Suprapubic skin (tissue), 4 donors: ENCODE measurements around the gene MET. TPM values are rescaled to one million over a fixed set of nuclear protein-coding genes. Genes with fewer than 3 reads are reported as not detected.

Experiments
- DNase-seq, 2 donors: peaks; one replicate each; pipeline ENCODE4 v3.0.0-alpha.2; 2019; ENCODE audit warnings: low spot score in 2 of 2
- H3K27ac ChIP-seq: fragments of 200-600 bp; sonication (generic); one replicate; pipeline ENCODE4 v1.5.1; 2019
- H3K27me3 ChIP-seq: fragments of 200-600 bp; sonication (generic); one replicate; pipeline ENCODE4 v1.5.1; 2019
- H3K36me3 ChIP-seq: fragments of 200-600 bp; sonication (generic); one replicate; pipeline ENCODE4 v1.5.1; 2019
- H3K4me1 ChIP-seq: fragments of 200-600 bp; sonication (generic); one replicate; pipeline ENCODE4 v1.5.1; 2019
- H3K4me3 ChIP-seq: fragments of 200-600 bp; sonication (generic); one replicate; pipeline ENCODE4 v1.5.1; 2019; ENCODE audit warnings: mild to moderate bottlenecking
- H3K9me3 ChIP-seq: fragments of 200-600 bp; sonication (generic); one replicate; pipeline ENCODE4 v1.5.1; 2019
- CTCF ChIP-seq, 2 donors: fragments of 200-600 bp in 1 of 2; fragments of 450-650 bp in 1 of 2; sonication (generic) in 1 of 2; IDR thresholded peaks; one replicate each; pipeline ENCODE4 v1.5.1; 2016 to 2019; ENCODE audit warnings: antibody characterized with exemption in 2 of 2, mild to moderate bottlenecking in 1 of 2, moderate library complexity in 1 of 2
- EP300 ChIP-seq: sonication (generic); formaldehyde crosslinking; IDR thresholded peaks from one replicate; pipeline ENCODE4 v1.6.1; 2017; ENCODE audit warnings: antibody characterized with exemption
- POLR2A ChIP-seq, 2 donors: fragments of 450-650 bp; IDR thresholded peaks; one replicate each; pipeline ENCODE4 v1.6.1; 2017; ENCODE audit warnings: antibody characterized with exemption in 2 of 2, mild to moderate bottlenecking in 2 of 2, moderate library complexity in 2 of 2
- POLR2AphosphoS5 ChIP-seq, 3 donors: sonication (generic); formaldehyde crosslinking; IDR thresholded peaks; one replicate each; pipeline ENCODE4 v1.6.1; 2017; ENCODE audit warnings: antibody characterized with exemption in 3 of 3
- WGBS: methylation state at CpG from one replicate; pipeline ENCODE4 v1.1.5; 2018; 5-methylcytosine and 5-hydroxymethylcytosine counted together
- total RNA-seq, 4 donors: library from RNA; depleted of rRNA; stranded (reverse); fragments of >200 nt; gene quantifications; one replicate each; pipeline ENCODE4 v1.1.0, GENCODE V29; 2016

The MET gene
- total RNA-seq, 4 donors from 2014 or later: 22.8 to 41.2 (median 32.0) TPM

GRCh38 chr7:116824449-116824848 is 152.5 kb downstream of the MET start:
- TF ChIP-seq POLR2AphosphoS5 (IDR thresholded peaks at IDR 0.05) (no peak), CTCF (IDR thresholded peaks at IDR 0.05) (no peak), POLR2A (IDR thresholded peaks at IDR 0.05) (no peak), EP300 (no peak)
- Histone ChIP-seq H3K36me3 (no peaks in the 10 kb centered on the region), H3K27me3 (no peaks in the 10 kb centered on the region), H3K4me1 (no peaks in the 10 kb centered on the region), H3K9me3 (no peaks in the 10 kb centered on the region), H3K4me3 (no peak overlapping the region), H3K27ac (no peak overlapping the region)
- DNase-seq: no peak

GRCh38 chr7:116828281-116828680 is 156.3 kb downstream of the MET start:
- H3K4me3 ChIP-seq: no peak overlapping the region
- no peak for DNase-seq
- H3K27ac ChIP-seq: no peak overlapping the region
- H3K9me3 ChIP-seq: no peaks in the 10 kb centered on the region
- no peak for TF ChIP-seq EP300
- TF ChIP-seq POLR2AphosphoS5 (IDR thresholded peaks at IDR 0.05): no peak
- TF ChIP-seq CTCF (IDR thresholded peaks at IDR 0.05): no peak
- H3K27me3 ChIP-seq: no peaks in the 10 kb centered on the region
- no peaks in the 10 kb centered on the region for H3K36me3 ChIP-seq
- no peaks in the 10 kb centered on the region for H3K4me1 ChIP-seq
- 95% methylated on average over 4 of the region's 4 CpGs for WGBS

- Histone ChIP-seq H3K9me3 (no peaks in the 10 kb centered on the region), H3K27me3 (no peaks in the 10 kb centered on the region), H3K4me3 (no peak overlapping the region), H3K4me1 (no peaks in the 10 kb centered on the region), H3K36me3 (no peaks in the 10 kb centered on the region), H3K27ac (no peak overlapping the region)
- 84% methylated on average over 3 of the region's 3 CpGs for WGBS
- no peak for DNase-seq
- no peak for TF ChIP-seq POLR2A (IDR thresholded peaks at IDR 0.05)
- no peak for TF ChIP-seq POLR2AphosphoS5 (IDR thresholded peaks at IDR 0.05)
- TF ChIP-seq CTCF (IDR thresholded peaks at IDR 0.05): no peak
- TF ChIP-seq EP300: no peak
Observed at GRCh38 chr7:116829041-116829440, 157.0 kb downstream of the MET start.

GRCh38 chr7:116829493-116829892 is 157.5 kb downstream of the MET start:
- Histone ChIP-seq H3K9me3 (no peaks in the 10 kb centered on the region), H3K27ac (no peak overlapping the region), H3K36me3 (no peaks in the 10 kb centered on the region), H3K27me3 (no peaks in the 10 kb centered on the region), H3K4me1 (no peaks in the 10 kb centered on the region), H3K4me3 (no peak overlapping the region)
- TF ChIP-seq EP300 (no peak), CTCF (IDR thresholded peaks at IDR 0.05) (no peak), POLR2AphosphoS5 (IDR thresholded peaks at IDR 0.05) (no peak), POLR2A (IDR thresholded peaks at IDR 0.05) (no peak)
- no peak for DNase-seq

- no peak overlapping the region for H3K27ac ChIP-seq
- no peaks in the 10 kb centered on the region for H3K27me3 ChIP-seq
- no peak overlapping the region for H3K4me3 ChIP-seq
- TF ChIP-seq EP300 (no peak), CTCF (IDR thresholded peaks at IDR 0.05) (no peak), POLR2AphosphoS5 (IDR thresholded peaks at IDR 0.05) (no peak), POLR2A (IDR thresholded peaks at IDR 0.05) (no peak)
- no peaks in the 10 kb centered on the region for H3K4me1 ChIP-seq
- H3K36me3 ChIP-seq: no peaks in the 10 kb centered on the region
- WGBS: 72% methylated on average over 2 of the region's 2 CpGs
- no peak for DNase-seq
- H3K9me3 ChIP-seq: no peaks in the 10 kb centered on the region
Observed at GRCh38 chr7:116832692-116833091, 160.7 kb downstream of the MET start.
